ENCODE data around the gene SLCO2A1. TPM values are rescaled to one million over a fixed set of nuclear protein-coding genes. Genes with fewer than 3 reads are reported as not detected.

SLCO2A1 gene
- under 0.01 and 3.9 TPM in 2 replicates for total RNA-seq

DNA sequence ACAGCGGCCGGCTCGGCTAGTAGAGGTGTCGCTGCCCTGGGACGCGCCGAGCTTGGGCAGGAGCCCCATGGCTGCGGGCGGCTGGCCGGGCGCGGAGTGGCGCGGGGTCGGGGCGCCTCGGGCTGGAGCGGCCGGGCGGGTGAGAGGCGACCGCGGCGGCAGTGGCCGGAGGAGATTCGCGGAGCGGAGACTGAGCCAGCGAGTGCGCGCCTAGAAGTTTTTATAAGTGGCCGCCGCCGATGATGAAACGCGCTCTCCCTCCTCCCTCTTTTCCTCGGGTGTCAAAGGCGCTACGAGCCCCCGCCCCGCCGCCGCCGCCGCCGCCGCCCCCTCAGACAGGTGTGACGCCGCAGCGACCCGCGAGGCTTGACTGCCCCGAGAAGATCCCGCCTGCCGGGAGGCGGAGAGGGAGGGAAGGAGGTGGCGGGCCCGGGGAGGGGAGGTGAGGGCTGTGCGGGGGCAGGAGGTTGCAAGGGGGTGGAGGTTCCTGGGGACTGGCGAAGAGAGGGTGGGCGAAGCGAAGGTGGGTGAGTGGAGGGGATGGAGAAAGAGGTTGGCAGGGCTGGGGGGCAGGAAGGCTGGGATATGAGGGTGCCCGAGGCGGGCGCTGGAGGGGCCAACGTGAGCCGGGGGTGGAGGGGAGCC, at the start of gene SLCO2A1:
SLCO2A1 (minus strand) TSS at position 192 of the 645 bp plus-strand sequence; CDS start at position 69, 123 bp downstream.

DNA sequence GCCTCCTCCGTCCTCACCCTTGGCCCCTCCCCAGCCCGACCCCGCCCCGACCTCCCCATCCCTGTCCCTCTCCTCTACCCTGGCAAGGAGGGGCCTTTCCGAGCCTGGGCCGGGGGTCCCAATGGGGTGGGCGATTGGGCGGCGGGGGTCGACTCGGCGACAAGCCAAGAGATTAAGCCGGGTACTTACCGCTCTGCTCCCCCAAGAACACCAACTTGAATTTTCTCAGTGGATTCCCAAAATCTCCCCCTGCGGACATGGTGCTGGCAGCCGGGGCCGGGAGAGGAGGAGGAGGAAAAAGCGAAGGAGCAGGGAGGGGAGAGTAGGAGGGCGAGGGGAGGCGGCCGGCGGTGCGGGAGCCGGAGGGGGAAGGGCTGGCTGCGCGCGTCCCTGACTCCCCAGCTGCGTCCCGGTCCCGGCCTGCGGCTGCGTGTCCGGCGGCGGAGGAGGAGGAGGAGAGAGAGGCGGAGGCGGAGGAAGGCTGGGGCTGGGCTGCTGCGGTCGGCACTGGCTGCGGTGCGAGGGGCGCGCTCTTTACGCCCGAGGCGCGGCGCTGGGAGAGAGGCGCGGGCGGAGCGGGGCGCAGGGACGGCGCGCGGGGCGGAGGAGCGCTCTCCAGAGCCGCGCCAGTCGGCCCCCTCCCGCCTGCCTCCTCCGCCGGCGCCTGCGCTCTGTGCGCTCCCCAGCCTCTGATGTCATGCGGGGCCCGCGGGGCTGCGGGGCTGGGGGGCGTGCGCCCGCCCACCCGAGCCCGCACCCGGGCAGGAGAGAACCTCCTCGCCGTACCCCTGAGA, 134.3 kb downstream of the SLCO2A1 start, which contains the start of gene RAB6B:
RAB6B (minus strand) TSS at position 675 of the 794 bp plus-strand sequence; CDS start at position 259, 416 bp downstream.

Other genes starting within 250 kb of the SLCO2A1 start
- 43.6 and 86.5 TPM in 2 replicates for gene SRPRB, start 224.1 kb downstream of the SLCO2A1 start, total RNA-seq
- under 0.01 and 0.33 TPM in 2 replicates for gene RAB6B, start 134.0 kb downstream of the SLCO2A1 start, total RNA-seq
- 71.1 and 74.6 TPM in 2 replicates for gene RYK, start 220.9 kb upstream of the SLCO2A1 start, total RNA-seq

Measured in placental epithelial cell (primary cell).